ENCODE results near the gene POU2AF3.

The POU2AF3 gene

DNA sequence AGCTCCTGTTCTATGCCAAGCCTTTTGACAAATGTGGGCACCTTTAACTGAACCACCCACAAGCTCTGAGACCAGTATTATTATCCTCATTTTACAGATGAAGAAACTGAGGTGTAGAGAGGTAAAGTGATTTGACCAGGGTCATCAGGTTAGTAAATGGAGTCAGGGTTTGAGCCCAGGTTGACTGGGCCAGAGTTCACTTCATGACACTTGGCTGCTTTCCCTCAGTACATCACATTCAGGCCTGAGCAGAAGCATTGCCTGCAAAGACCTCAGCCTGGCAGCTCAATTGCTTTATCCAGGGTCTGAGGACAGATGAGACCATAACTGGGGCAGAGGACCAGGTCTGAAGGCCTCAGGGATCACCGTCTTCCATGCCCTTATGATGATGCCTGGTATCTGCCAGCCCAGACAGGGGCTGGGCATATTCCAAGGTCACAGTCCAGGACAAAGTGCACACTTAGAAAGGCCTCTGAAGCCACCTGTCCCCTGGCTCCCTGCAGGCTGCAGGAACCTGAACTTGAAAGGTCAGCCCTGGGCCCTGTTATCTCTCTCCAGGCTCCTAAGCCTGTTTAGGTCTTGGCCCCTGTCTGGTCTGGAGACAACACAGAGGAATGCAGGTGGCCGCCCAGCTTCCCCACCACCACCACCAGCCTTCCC is 32.0 kb downstream of the POU2AF3 start:
- TF ChIP-seq EGR1 (IDR thresholded peaks at IDR 0.05) (no peak), RAD21 (IDR thresholded peaks at IDR 0.05; ENCODE audit: low read depth) (no peak), TAF1 (IDR thresholded peaks at IDR 0.05; ENCODE audit: low read depth) (no peak), ZBTB7A (IDR thresholded peaks at IDR 0.05; ENCODE audit: low read depth) (no peak), CREB1 (IDR thresholded peaks at IDR 0.05; ENCODE audit: low read depth) (no peak)
- TF ChIP-seq, protein P1, sequence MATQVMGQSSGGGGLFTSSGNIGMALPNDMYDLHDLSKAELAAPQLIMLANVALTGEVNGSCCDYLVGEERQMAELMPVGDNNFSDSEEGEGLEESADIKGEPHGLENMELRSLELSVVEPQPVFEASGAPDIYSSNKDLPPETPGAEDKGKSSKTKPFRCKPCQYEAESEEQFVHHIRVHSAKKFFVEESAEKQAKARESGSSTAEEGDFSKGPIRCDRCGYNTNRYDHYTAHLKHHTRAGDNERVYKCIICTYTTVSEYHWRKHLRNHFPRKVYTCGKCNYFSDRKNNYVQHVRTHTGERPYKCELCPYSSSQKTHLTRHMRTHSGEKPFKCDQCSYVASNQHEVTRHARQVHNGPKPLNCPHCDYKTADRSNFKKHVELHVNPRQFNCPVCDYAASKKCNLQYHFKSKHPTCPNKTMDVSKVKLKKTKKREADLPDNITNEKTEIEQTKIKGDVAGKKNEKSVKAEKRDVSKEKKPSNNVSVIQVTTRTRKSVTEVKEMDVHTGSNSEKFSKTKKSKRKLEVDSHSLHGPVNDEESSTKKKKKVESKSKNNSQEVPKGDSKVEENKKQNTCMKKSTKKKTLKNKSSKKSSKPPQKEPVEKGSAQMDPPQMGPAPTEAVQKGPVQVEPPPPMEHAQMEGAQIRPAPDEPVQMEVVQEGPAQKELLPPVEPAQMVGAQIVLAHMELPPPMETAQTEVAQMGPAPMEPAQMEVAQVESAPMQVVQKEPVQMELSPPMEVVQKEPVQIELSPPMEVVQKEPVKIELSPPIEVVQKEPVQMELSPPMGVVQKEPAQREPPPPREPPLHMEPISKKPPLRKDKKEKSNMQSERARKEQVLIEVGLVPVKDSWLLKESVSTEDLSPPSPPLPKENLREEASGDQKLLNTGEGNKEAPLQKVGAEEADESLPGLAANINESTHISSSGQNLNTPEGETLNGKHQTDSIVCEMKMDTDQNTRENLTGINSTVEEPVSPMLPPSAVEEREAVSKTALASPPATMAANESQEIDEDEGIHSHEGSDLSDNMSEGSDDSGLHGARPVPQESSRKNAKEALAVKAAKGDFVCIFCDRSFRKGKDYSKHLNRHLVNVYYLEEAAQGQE (IDR thresholded peaks at IDR 0.05; ENCODE audit: low read depth) = no peak
- TF ChIP-seq, protein P2, sequence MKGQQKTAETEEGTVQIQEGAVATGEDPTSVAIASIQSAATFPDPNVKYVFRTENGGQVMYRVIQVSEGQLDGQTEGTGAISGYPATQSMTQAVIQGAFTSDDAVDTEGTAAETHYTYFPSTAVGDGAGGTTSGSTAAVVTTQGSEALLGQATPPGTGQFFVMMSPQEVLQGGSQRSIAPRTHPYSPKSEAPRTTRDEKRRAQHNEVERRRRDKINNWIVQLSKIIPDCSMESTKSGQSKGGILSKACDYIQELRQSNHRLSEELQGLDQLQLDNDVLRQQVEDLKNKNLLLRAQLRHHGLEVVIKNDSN (IDR thresholded peaks at IDR 0.05) = no peak
- TF ChIP-seq, protein P3, sequence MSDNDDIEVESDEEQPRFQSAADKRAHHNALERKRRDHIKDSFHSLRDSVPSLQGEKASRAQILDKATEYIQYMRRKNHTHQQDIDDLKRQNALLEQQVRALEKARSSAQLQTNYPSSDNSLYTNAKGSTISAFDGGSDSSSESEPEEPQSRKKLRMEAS (IDR thresholded peaks at IDR 0.05) = no peak

DNA sequence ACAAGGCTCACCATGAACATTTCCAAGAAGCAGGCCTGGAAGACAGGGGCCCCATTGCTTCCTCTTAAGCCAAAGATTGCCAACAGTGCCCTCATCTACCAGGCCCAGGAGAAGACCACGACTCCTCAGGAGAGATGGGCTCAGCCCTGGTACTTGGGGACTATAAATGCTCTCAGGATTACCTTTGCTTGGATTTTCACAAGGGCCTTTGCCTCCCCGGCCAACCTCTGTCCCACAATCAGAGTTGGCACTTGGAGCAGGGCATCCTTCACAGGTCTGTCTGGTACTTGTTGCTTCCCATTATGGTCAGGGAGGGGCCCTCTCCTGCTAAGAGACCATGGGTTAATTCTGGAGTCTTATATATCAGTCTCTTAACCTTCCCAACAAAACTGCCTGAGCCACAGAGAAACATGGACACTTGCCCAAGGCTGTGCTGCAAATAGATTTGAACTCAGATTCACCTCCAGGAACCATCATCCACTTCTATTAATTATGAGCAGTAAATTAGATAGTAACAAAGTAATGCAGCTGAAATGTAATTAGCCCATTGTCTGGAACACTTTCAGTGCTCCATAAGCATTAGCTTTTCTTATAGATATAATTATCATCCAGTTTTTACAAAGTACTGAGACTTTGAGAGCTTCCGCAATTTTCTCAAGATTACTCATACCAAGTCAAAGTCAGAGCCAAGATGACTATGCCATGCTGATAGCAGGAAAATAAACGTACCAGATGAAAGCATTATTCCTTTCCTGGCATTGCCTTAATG is 33.5 kb downstream of the POU2AF3 start:
- TF ChIP-seq, protein P1 (IDR thresholded peaks at IDR 0.05; ENCODE audit: low read depth) = no peak
- TF ChIP-seq YY1 (IDR thresholded peaks at IDR 0.05; ENCODE audit: low read depth) (no peak), EGR1 (IDR thresholded peaks at IDR 0.05) (no peak), EP300 (IDR thresholded peaks at IDR 0.05; ENCODE audit: borderline replicate concordance) (no peak), CREB1 (IDR thresholded peaks at IDR 0.05; ENCODE audit: low read depth) (no peak)

DNA sequence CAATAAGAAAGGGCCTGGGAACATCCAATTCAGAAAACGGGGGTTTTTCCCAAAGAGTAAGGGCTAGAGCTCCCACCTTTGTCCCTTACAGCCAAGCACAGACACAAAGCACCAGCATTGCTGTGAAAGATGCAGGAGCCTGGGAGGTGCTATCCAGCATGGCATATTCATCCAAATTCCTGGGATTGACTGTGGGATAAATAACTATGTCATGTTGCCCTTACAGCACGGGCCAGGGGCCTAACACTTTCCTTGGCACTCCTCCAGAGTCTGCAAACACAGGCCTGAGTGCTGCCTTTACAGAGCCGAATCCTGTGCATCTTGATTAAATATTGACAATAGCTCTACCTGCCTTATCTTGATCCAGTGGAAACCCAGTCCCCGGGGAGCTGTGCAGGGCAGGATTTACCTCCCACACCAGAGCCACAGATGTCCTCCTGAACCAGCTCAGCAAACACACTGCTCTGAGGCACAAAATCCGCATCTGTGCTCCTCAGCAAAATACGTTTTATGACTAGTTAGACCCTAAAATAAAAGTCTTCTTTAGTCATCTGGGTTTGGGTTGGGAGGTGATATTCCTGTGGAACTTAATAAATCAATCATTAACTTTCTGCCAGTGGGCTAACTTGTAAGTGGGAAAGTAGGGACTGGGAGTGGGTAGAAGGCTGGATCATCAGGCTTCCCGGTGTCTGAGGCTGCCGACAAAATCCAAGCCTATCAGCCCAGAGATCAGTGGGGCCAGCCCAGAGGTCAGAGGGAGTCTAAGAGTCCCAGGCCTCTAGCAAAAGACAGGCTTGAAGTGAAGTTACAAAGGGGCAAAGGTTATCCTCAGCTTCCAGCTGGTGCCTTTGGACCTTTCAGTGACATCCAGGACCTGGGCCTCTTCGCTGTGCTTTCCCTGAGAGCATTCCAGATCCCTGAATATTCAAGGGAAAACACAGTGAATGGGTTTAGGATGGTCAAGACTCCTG is 36.5 kb downstream of the POU2AF3 start:
- TF ChIP-seq ZBTB7A (IDR thresholded peaks at IDR 0.05; ENCODE audit: low read depth) (no peak), FOXM1 (IDR thresholded peaks at IDR 0.05; ENCODE audit: borderline replicate concordance, low read depth) (no peak), CREB1 (IDR thresholded peaks at IDR 0.05; ENCODE audit: low read depth) (no peak), EGR1 (IDR thresholded peaks at IDR 0.05) (no peak), EP300 (IDR thresholded peaks at IDR 0.05; ENCODE audit: borderline replicate concordance) (no peak), TAF1 (IDR thresholded peaks at IDR 0.05; ENCODE audit: low read depth) (no peak), CEBPB (IDR thresholded peaks at IDR 0.05) (no peak), RAD21 (IDR thresholded peaks at IDR 0.05; ENCODE audit: low read depth) (no peak), TCF12 (IDR thresholded peaks at IDR 0.05; ENCODE audit: low read depth) (no peak), YY1 (IDR thresholded peaks at IDR 0.05; ENCODE audit: low read depth) (no peak), TEAD4 (IDR thresholded peaks at IDR 0.05) (no peak), NFIC (IDR thresholded peaks at IDR 0.05) (no peak)
- TF ChIP-seq, protein P2 (IDR thresholded peaks at IDR 0.05) = no peak
- TF ChIP-seq, protein P3 (IDR thresholded peaks at IDR 0.05) = no peak
- TF ChIP-seq, protein P1 (IDR thresholded peaks at IDR 0.05; ENCODE audit: low read depth) = no peak

Measured in Ishikawa (cell line).